Measurements from ENCODE around the gene INF2. TPM values are rescaled to one million over a fixed set of nuclear protein-coding genes. Genes with fewer than 3 reads are reported as not detected.

The INF2 gene
- total RNA-seq, 1 donor from 2014 or later = 26.6 TPM

DNA sequence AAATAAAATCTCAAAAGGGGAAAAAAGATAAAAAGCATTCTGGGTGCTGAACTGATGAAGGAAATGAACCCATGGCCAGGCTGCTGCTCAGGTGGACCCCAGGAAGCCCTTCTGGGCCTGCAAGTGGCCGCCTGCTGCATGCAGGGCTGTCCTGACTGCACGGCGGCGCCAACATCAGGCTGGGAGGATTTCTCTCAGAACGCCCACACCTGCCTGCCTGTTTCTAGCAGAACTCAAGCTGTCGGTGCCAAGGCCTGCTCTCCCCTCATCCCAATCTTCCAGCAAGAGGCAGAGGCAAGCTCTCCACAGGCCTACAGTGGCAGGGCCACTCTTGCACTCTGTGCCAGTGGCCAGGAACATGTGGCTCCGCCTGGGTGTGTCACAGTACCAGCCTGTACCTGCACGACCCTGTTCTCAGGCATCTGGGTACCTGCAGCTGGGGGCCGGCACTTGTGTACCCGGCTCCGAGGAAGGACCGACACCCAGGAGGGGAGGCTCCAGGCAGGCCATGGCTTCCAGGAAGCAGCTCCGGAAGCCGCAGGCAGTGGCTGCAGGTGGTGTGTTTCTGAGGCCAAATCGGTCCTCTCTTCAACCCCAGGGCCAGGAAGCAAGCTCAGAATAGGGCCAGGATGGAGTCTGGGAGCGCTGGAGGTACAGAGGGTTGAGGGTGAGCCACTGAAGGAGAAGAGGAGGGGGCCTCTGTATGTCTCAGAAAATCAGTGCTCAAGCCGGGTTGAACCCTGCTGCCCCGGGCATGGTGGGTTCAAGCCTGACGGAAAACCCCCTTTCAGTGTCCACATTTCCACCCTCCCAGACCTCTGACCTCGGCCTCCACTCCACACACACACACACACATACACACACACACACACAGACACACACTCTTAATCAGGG lies 2.5 kb upstream of the INF2 start:
- H3K27me3 ChIP-seq (ENCODE audit: control insufficient read depth, insufficient read depth, low read length) = no peaks in the 10 kb centered on the region
- DNase-seq (ENCODE audit: low read depth) = no peak
- H3K4me3 ChIP-seq (ENCODE audit: low read depth, low read length) = no peak overlapping the region
- no peak for FAIRE-seq
- H3K36me3 ChIP-seq (ENCODE audit: control insufficient read depth, insufficient read depth, low read length) = peaks cover 5% of the 10 kb centered on the region
- TF ChIP-seq, protein P1, sequence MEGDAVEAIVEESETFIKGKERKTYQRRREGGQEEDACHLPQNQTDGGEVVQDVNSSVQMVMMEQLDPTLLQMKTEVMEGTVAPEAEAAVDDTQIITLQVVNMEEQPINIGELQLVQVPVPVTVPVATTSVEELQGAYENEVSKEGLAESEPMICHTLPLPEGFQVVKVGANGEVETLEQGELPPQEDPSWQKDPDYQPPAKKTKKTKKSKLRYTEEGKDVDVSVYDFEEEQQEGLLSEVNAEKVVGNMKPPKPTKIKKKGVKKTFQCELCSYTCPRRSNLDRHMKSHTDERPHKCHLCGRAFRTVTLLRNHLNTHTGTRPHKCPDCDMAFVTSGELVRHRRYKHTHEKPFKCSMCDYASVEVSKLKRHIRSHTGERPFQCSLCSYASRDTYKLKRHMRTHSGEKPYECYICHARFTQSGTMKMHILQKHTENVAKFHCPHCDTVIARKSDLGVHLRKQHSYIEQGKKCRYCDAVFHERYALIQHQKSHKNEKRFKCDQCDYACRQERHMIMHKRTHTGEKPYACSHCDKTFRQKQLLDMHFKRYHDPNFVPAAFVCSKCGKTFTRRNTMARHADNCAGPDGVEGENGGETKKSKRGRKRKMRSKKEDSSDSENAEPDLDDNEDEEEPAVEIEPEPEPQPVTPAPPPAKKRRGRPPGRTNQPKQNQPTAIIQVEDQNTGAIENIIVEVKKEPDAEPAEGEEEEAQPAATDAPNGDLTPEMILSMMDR (IDR thresholded peaks at IDR 0.05; ENCODE audit: insufficient read depth, low read length, severe bottlenecking) = no peak

DNA sequence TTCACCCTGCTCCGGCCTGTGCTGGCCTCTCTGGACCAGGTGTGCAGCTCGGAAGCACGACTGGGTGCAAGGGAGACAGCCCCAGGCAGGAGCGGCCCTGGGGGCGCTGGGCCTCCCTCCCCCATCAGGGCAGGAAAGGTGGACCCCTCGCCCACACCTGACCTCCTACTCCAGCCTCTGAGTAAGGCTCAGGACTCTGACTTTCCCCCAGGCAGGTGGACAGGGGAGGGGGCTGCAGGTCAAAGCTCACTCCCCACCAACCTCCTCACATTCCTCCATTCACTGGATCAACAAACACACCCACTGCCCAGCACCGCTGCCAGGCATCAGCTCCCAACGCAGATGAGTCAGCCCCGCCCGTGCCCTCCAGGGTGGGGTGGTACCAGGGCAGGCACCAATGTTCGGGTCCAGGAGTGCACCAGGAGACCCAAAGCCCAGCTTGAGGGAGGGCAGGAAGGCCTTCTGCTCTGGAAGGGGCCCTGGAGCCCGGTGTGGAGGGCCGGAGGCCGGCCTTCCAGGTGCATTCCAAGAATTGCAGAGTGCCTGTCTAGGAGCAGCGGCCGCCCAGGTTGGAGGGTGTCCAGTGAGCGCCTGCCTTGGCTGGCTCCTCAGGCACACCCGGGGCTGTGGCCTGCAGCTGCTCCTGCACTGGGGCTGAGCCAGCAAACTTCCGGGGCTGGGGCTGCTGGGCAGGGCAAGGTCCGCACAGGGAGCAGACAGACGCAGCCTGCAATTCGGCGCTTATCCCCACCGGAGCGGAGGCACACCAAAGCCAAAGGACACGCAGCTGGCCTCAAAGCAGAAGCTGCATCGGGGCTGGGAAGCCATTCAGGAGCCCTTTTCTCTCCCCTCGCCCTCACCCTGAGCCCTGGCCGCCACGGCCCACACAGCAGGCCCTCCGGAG lies 1.6 kb upstream of the INF2 start:
- no peaks in the 10 kb centered on the region for H3K27me3 ChIP-seq (ENCODE audit: control insufficient read depth, insufficient read depth, low read length)
- FAIRE-seq = no peak
- peak overlapping the region; percentile 11 for H3K4me3 ChIP-seq (ENCODE audit: low read depth, low read length)
- H3K36me3 ChIP-seq (ENCODE audit: control insufficient read depth, insufficient read depth, low read length) = peaks cover 11% of the 10 kb centered on the region
- TF ChIP-seq, protein P1 (IDR thresholded peaks at IDR 0.05; ENCODE audit: insufficient read depth, low read length, severe bottlenecking) = no peak
- peak; percentile 71 for DNase-seq (ENCODE audit: low read depth)

- Histone ChIP-seq H3K27me3 (ENCODE audit: control insufficient read depth, insufficient read depth, low read length) (no peaks in the 10 kb centered on the region), H3K4me3 (ENCODE audit: low read depth, low read length) (peak overlapping the region; percentile 89), H3K36me3 (ENCODE audit: control insufficient read depth, insufficient read depth, low read length) (peaks cover 13% of the 10 kb centered on the region)
- TF ChIP-seq, protein P1 (IDR thresholded peaks at IDR 0.05; ENCODE audit: insufficient read depth, low read length, severe bottlenecking) = no peak
- FAIRE-seq = no peak
- no peak for DNase-seq (ENCODE audit: low read depth)
Measured at GRCh38 chr14:104688505-104689108, 811 bp upstream of the INF2 start.

GRCh38 chr14:104689881-104690711 lies 678 bp downstream of the INF2 start:
- TF ChIP-seq, protein P1 (IDR thresholded peaks at IDR 0.05; ENCODE audit: insufficient read depth, low read length, severe bottlenecking) = no peak
- H3K27me3 ChIP-seq (ENCODE audit: control insufficient read depth, insufficient read depth, low read length) = no peaks in the 10 kb centered on the region
- H3K4me3 ChIP-seq (ENCODE audit: low read depth, low read length) = peak overlapping the region; percentile 89
- H3K36me3 ChIP-seq (ENCODE audit: control insufficient read depth, insufficient read depth, low read length) = peaks cover 17% of the 10 kb centered on the region
- no peak for DNase-seq (ENCODE audit: low read depth)
- no peak for FAIRE-seq

DNA sequence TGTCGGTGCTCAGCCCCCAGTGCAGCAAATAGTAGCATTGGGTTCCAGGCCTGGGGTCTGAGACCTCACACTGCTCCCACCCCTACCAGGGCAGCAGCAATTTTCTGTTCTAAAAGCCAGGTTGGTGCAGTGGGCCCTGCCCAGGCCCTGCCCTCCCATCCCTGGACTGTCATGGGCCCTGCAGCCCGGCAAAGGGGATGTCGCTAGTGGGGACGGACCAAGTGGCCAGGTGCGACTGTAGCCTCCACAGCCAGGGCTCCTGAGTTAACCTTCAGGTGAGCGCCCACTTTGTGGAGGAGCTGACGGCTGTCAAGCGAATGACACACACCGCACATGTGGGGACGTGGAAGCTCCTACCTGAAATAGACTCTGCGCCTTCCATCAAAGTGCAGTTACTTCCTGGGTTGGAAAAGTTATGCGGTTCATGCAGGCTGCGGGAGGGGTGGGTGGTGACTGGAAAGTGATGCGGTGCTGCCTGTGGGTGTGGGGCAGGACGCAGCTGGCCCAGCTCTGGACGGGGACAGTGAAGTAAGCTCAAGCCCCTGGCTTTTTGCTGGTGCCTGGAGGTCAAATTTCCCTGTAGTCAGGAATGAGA lies 1.5 kb downstream of the INF2 start:
- DNase-seq (ENCODE audit: low read depth) (no peak), FAIRE-seq (no peak)
- peak overlapping the region; percentile 89 for H3K4me3 ChIP-seq (ENCODE audit: low read depth, low read length)
- TF ChIP-seq, protein P1 (IDR thresholded peaks at IDR 0.05; ENCODE audit: insufficient read depth, low read length, severe bottlenecking) = no peak
- no peaks in the 10 kb centered on the region for H3K27me3 ChIP-seq (ENCODE audit: control insufficient read depth, insufficient read depth, low read length)
- H3K36me3 ChIP-seq (ENCODE audit: control insufficient read depth, insufficient read depth, low read length) = peaks cover 21% of the 10 kb centered on the region
